HG03378 (cell line): ENCODE data around the gene MRPL11.

Experiments
- ATAC-seq: cut with Tn5 transposase; IDR thresholded peaks from one replicate; pipeline ENCODE4 v1.9.1; 2021; ENCODE audit warnings: mild to moderate bottlenecking, moderate library complexity; ENCODE audit not compliant: unreplicated experiment

Gene MRPL11

DNA sequence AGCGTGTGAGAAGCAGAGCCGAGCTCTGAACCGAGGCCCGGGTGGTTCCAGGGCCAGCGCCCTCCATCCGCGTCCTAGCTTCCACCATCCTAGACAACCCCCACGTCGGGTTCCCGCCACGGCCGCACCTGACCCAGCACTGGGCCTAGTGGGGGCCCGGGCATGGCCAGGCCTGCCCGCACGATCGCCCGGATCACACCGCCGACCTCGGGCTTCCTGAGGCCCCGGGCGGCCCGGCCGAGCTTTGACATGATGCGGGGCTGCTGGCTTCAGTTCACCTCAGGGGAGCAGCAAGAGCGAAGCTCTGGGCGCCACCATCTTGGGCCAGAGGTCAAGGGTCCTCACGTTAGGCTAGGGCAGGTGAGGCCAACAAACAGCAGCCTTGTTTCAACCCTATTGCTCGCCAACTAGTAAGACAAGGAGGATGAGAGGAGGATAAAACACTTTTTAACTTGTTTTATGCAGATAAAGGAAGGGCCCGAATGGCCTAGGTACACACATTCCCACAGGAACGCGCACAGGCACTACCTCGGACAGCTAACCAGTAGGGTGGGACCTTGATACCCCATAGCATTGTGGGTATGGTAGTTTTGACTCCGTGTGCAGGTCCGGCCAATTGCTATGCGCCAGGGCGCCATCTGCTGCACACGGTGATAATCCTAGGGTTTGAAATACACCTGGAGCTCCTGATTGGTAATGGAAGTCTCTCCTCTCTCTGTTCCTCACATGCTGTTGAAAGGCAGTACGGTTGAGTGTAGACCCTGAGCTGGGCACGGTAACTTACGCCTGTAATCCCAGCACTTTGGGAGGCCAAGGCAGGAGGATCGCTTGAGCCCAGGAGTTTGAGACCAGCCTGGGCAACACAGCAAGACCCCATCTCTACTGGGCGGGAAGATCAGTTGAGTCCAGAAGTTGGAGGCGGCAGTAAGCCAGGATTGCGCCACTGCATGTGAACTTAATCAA, at the start of gene MRPL11:
Gene MRPL11 (minus strand): TSS at position 345 of the 963 bp plus-strand sequence. CDS start 94 bp downstream, at position 251.
- ATAC-seq: peak; percentile 91

DNA sequence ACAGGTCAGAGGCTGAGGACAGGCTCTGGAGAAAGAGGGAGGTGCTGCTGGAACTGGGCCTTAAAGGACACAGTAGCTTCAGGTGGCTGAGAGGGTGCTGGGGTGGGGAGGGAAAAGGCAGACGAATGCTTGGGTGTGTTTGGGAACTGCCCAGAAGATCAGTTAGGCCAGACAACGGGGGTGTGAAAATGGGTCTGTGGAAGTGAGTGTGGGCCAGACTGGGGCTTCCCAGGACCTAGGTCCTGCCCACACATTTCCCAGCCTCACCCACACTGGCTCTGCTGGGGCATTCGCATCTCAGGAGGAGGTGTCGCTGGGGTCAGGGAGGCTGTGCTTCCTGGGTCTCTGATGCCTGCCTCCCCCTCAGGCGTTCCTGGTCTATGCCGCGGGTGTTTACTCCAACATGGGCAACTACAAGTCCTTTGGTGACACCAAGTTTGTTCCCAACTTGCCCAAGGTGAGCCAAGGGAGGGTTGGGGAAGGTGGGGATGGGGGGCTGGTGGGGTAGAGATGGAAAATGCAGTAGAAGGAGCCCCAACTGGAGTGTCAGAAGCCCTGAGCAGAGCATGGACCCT, 46.2 kb upstream of the MRPL11 start:
- no peak for ATAC-seq

DNA sequence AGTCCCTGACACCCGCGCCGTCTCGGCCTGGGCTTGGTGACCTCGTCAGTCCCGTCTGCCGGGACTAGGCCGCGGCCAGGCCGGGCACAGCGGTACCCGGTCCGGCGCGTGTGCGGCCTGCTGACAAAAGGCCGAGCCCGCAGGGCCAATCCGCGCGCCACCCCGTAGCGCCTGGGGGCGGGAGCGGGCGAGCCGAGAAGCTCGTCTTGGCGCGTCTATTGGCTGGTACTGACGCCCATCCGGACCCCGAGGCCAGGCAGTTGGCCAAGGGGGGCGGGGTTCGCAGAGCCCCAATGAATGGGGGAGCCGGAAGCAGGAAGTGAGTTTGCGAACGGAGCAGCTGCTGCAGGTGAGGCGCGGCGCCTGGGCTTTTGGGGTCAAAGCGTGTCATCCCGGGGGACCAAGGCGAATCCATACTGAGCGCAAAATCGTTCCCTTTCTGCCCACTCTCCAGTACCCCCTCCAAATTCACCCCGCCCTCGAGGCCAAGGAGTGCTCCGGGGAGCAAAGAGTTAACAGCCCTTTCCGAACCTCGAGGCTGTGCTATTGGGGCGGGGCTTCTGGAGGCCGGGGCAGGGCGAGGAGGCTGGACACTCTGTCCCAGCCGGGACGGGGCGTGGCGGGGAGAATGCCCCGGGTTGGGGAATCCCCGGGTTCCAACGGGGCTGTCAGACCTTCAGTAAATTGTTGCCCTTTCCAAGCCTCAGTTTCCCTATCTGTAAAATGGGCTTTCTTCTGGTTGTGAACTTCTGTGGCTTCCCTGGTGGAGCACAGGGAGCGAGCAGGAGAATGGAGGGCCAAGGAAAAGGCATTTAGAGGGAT, 41.7 kb upstream of the MRPL11 start, which contains the start of gene DPP3:
Gene DPP3 (plus strand): TSS at position 318 of the 822 bp plus-strand sequence. CDS start 1,767 bp downstream, outside the sequence.
- peak; percentile 70 for ATAC-seq

DNA sequence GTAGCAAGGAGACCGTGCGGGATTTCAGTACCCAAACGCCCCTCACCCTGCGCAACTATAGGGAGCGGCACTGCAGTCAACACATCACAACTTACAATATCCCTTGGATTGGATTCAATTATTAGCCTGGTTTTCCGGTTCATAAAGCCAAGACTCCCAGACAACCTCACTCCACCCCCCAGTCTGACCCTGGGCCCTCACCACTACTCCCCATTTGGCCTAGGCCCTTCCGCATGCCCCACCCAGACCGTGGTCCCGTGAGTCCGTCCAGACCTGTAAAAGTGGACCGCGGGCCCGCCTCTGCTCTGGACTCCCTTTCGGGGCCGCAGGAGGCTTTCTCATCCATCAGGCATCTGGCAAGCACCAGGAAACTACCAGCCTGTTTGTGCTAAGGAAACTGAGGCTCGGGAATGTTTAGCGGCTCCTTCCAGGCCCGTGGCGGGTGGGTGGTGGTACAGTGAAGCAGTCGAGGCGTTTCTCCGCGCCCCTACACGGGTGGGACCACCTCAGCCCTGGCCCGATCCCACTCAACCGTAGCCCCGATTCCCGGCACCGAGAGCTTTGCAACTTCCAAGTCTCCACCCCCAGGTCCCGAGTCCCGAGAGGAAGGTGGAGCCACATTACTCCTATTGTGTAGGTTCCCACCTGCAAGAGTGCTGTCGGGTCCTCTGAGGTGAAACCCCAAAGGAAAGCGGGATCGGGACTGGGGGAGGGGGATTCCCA, 40.9 kb upstream of the MRPL11 start:
- ATAC-seq: no peak

DNA sequence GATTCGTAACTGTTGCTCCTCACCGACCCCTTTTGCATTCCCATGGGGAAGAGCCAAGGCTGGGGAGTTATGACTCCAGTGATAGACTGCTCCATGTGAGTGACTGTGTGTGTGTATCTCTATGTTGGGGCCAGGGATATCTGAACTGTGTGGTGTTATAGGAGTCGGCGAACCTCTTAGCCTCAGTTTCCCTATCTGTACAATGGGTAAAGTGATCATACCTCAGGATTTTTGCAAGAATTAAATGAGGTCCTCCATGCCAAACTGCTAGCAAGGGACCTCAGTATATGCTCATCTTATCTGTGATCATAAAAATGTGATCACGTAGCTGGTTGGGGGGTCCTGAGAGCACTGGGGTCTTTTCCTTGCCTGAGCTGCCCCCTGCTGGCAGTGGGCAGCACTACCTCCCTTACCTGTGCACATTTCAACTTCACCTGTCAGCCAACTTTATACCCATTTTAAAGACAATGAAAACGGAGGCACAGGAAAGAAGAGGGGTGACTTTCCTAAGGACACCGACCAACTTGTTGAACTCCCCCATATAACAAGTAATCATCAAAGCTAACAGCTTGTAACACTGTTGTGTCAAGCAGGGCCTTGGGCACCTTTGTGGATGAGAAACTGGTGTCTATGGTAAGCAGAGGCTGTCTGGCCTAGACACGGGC, 40.2 kb upstream of the MRPL11 start:
- ATAC-seq: no peak

DNA sequence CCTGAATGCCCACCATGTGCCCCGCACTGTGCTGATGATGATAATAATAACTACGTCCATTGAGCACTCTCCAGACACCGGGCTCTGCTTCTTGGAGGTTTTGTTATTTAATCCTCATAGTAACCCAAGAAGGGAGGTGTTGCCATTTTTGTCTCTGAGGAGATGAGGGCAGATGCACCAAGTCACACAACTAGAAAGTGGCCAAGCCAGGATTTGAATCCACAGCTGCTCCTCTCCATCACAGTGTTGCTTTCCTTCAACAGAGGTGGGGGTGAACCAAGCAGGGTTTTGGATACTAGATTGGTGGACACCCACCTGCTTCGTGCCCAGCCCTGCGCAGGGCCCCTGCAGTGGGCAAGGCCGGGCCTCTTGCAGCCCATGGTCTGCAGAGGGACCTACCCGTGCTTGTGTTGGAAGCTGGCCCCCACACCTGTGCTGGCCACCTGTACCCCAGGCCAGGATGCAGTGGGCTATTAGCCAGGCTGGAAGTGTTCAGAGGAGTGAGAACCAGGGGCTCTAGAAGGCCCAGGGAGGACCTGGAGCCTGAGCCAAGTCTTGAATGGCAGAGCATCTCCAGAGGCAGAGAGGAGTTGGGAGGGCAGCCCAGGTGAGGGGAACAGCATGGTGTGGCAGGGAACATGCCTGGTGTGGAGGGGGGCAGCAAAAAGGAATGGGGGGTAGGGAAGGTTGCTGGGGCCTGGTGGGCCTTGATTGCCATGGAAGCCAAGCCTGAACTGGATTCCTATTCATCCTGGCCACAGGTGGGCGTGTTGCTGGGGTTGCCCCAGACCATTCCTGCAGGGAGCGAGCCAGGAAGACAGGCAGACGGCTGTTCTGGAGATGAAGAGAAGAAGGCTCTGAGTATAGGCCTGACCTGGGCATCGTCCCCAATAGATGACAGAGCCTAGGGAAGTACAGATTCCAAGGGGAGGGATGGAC, 38.9 kb upstream of the MRPL11 start:
- ATAC-seq: no peak

DNA sequence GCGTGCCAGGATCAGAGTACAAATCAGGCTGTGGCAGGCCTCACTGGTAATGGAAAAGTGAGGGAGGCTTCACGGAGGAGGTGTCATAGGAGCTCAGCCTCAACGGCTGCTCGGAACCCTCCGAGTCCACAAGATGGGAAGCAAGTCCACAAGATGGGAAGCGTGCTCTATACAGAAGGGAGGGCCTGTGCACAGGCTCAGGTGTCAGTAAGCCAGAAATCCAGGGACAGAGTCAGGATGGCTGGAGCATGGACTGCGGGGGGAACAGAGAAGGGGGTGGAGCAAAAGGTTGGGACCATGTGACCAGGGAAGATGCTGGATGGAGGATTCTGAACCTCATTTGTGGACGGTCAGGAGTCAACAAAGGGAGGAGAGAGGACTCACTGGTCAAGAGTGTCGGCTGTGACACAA, 38.2 kb upstream of the MRPL11 start:
- no peak for ATAC-seq

DNA sequence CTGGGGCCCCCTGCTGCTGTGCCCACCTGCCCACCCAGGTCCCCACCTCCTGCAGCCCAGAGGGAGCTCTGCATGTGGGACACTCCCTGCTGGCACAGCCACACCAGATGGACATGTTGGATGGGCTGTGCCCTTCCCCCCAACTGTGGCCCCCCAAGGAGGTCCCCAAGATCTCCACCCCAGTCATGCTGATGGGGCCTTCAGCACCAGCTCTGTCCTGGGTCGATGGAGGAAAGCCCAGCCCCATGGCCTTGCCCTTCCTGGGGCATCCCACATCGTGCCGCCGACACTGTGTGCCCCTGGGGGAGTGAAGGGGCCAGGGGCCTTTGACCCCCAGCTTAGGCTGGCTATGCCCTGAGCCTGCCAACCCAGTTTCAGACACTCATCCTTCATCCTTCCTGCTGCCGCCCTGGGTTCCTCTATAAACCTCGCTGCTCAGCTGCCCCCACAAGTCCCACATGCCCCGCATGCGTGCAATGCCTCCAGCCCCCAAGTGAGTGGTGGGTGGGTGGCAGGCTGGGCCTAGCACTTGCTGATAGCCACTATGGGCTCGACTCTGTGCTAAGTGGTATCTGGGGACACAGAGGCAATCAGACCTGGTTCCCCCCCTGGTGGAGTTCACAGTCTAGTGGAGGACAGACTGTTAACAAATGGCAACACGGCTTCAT, 37.7 kb upstream of the MRPL11 start:
- ATAC-seq: no peak

DNA sequence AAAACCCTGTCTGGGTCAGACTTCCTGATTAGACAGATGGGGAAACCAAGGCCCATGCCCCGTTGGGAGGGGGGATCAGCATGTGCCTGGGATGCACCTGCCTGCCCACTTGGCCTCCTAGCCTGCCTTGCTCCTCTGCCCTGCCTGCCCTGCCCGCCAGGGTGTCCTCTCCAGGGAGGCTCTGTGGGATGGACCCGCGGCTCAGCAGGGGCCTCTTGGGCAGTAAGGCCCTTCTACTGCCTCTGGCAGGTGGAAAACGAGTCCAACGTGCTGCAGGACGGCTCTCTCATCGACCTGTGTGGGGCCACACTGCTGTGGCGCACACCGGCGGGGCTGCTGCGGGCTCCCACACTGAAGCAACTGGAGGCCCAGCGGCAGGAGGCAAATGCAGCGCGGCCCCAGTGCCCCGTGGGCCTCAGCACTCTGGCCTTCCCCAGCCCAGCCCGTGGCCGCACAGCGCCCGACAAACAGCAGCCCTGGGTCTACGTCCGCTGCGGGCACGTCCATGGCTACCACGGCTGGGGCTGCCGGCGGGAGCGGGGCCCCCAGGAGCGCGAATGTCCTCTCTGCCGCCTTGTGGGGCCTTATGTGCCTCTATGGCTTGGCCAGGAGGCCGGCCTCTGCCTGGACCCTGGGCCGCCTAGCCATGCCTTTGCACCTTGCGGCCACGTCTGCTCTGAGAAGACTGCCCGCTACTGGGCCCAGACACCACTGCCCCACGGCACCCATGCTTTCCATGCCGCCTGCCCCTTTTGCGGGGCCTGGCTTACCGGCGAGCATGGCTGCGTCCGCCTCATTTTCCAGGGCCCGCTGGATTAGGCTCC, 36.9 kb upstream of the MRPL11 start:
- no peak for ATAC-seq

DNA sequence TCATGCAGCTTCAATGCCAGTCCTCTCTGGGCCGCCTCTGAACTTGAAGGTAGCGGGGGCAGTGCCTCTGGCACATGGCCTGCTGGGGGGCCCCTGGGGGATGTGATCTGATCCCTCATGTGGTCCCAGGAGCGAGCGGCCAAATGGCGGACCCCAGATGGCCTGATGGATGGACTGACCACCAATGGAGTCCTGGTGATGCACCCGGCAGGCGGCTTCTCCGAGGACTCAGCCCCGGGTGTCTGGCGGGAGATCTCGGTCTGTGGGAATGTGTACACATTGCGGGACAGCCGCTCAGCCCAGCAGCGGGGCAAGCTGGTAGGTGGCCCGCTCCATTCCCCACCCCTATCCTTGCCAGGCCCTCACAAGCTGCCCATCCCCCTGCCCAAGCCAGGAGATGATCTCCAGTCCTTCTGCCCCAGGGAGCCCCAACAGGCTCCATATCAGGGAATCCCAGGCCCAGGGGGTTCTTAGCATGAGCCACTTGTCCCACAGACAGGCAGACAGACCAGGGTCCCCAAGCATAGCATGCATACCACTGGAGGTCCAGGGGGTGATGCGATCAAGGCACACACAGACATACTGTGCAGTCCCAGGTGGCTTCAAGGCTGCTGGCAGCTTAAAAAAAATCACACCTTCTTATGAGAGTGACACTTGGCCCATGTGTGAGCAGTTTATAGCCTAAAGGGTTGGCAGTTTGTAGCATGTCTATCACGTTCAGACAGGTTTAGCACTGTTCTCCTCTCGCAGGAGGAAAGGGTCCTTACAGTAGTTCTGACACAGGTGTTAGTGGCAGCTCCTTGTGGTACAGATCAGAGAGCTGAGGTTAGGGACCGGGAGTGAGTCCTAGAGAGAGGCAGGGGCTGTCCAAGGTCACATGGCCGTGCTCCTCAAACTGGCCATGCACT, 35.2 kb upstream of the MRPL11 start:
- ATAC-seq: no peak

DNA sequence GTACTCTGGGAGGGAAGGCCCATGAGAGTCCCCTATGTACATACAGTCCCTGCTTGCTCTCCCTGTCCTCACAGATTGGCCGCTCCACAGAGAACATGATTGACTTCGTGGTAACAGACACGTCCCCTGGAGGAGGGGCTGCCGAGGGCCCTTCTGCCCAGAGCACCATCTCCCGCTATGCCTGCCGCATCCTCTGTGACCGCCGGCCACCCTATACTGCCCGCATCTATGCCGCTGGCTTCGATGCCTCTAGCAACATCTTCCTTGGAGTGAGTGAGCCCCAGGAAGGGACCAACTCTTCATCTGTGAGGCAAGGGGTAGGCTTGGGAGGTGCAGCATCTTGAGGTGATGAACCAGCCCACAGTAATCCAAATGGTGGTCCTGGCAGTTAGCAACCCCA, 34.5 kb upstream of the MRPL11 start:
- ATAC-seq: no peak

DNA sequence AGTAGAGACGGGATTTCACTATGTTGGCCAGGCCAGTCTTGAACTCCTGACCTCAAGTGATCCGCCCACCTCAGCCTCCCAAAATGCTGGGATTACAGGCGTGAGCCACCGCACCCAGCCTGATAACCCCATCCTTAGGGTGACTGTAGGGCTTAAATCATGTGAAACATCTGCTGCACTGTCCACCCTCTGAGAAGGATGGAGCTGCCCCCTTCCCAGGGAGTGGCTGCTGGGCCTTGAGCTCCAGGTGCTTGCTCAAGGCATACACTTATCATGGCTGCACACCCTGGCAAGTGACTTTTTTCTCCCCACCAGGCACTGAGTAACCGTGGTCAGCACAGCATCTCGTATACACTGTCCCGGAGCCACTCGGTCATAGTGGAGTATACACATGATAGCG, 33.4 kb upstream of the MRPL11 start:
- no peak for ATAC-seq

DNA sequence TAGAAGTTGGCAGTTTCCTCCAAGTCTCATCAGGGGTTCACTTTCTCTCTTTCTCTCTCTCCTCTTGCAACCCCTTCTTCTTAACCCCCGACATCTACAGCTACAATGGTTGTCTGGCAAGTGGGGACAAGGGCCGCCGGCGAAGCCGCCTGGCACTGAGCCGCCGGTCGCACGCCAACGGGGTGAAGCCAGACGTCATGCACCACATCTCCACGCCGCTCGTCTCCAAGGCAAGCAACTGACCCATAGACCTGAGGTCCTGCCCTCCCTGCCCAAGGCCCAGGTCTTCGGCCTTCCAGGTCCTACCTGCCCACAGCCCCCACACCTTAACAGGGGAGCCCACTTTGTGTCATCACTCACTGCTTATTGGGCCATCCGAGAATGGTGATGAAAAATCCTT, 32.5 kb upstream of the MRPL11 start:
- no peak for ATAC-seq

DNA sequence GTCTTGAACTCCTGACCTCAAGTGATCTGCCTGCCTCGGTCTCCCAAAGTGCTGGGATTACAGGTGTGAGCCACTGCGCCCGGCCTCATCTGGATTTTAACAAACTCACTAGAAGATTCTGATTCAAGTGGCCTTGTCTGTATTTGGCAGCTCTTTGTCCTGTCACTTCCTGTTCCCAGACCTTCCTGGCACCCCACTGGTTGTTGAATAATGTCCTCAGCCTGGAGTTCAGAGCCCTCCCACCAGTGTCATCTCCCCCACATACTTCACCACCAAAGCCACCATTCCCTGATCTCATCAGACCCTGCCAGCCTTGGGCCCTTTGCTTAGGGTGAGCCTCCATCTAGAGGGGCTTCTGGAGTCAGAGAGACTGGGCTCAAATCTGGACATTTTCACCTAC, 31.4 kb upstream of the MRPL11 start:
- ATAC-seq: no peak

DNA sequence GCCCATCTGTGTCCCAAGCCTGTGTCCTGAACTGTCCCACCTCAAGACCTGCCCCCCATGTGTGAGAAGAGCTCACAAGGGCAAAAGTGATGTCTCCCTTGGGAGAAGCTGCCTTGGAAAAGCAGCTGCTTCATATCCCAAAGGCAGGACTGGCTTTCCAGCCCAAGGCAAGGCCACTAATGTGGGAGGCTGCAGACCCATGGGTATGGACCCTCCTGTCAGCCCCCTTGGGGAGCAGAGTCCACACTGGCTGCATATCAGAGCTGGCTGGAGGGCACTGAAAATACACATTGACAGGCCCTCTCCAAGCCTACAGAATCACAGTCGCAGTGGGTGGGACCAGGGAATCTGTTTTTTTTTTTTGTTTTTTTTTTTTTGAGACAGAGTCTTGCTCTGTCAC, 30.8 kb upstream of the MRPL11 start:
- no peak for ATAC-seq

DNA sequence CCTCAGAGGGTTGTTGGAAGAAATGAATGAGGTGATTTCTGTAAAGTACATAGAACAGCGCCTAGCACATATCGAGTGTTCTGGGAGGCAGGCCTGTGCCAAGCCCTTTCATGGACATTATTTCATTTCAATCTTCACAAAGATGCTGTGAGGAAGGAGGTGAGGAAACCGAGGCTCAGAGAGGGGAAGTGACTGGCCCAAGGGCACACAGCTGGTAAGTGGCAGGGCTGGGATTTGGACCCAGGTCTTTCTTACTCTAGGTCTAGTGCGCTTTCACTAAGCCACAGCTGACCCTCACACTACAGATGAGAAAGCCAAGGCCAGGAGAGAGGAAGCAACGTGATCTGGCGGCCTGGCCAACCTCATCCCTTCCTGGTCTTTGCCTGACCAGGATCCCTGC, 30.0 kb upstream of the MRPL11 start:
- ATAC-seq: no peak

DNA sequence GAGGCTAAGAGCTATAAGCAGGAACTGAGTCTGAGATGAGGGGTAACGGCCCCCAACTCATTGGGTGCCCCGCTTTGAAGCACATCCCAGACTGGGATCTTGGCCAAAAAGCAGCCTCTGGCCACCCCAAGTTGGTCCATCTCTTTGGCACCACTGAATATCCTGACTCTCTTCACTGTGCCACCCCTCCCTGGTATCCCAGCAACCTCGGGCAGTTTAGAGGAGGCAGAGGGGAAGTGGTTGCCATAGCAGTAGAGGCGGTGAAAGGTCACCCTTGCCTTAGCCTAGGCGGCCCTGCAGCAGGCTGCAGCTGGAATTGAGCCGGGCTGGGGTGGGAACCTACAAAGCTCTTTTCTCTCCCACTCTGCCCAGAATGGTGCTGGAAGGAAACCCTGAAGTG, 29.1 kb upstream of the MRPL11 start:
- no peak for ATAC-seq
